ENCODE measurements around the gene CEACAM19.
A peak's percentile ranks its signal among the peaks of the same experiment; 100 is the strongest.

The CEACAM19 gene

GRCh38 chr19:44646049-44646416, 25.2 kb upstream of the CEACAM19 start:
- no peaks in the 10 kb centered on the region for H3K27me3 ChIP-seq (ENCODE audit: control insufficient read depth in 1 of 2, insufficient read depth in 2 of 2, low read length in 2 of 2)
- H3K27ac ChIP-seq (ENCODE audit: low read length): no peak overlapping the region
- H3K36me3 ChIP-seq (ENCODE audit: control insufficient read depth in 2 of 2, insufficient read depth in 2 of 2, low read length in 2 of 2): peaks cover 22 to 23% of the 10 kb centered on the region in 2 donors
- no peak overlapping the region for H3K9ac ChIP-seq (ENCODE audit: low read length in 2 of 2)
- no peaks in the 10 kb centered on the region for H3K9me3 ChIP-seq (ENCODE audit: control insufficient read depth in 2 of 2, low read length in 2 of 2)
- peaks cover 12% of the 10 kb centered on the region for H3K4me1 ChIP-seq (ENCODE audit: control insufficient read depth, insufficient read depth, low read length)
- H3K4me3 ChIP-seq (ENCODE audit: low read length in 2 of 2): no peak overlapping the region

- Histone ChIP-seq H3K9ac (ENCODE audit: low read length in 2 of 2) (no peak overlapping the region), H3K4me3 (ENCODE audit: low read length in 2 of 2) (no peak overlapping the region), H3K36me3 (ENCODE audit: control insufficient read depth in 2 of 2, insufficient read depth in 2 of 2, low read length in 2 of 2) (peaks cover 28 to 29% of the 10 kb centered on the region in 2 donors), H3K9me3 (ENCODE audit: control insufficient read depth in 2 of 2, low read length in 2 of 2) (no peaks in the 10 kb centered on the region), H3K4me1 (ENCODE audit: control insufficient read depth, insufficient read depth, low read length) (peaks cover 12% of the 10 kb centered on the region), H3K27ac (ENCODE audit: low read length) (no peak overlapping the region), H3K27me3 (ENCODE audit: control insufficient read depth in 1 of 2, insufficient read depth in 2 of 2, low read length in 2 of 2) (no peaks in the 10 kb centered on the region)
Observed at GRCh38 chr19:44647144-44647543, 24.1 kb upstream of the CEACAM19 start.

GRCh38 chr19:44648631-44649251, 22.5 kb upstream of the CEACAM19 start:
- Histone ChIP-seq H3K4me1 (ENCODE audit: control insufficient read depth, insufficient read depth, low read length) (peaks cover 9% of the 10 kb centered on the region), H3K4me3 (ENCODE audit: low read length in 2 of 2) (no peak overlapping the region), H3K27me3 (ENCODE audit: control insufficient read depth in 1 of 2, insufficient read depth in 2 of 2, low read length in 2 of 2) (no peaks in the 10 kb centered on the region), H3K36me3 (ENCODE audit: control insufficient read depth in 2 of 2, insufficient read depth in 2 of 2, low read length in 2 of 2) (peaks cover 36 to 40% of the 10 kb centered on the region in 2 donors), H3K27ac (ENCODE audit: low read length) (peak overlapping the region; percentile 11), H3K9me3 (ENCODE audit: control insufficient read depth in 2 of 2, low read length in 2 of 2) (no peaks in the 10 kb centered on the region), H3K9ac (ENCODE audit: low read length in 2 of 2) (no peak overlapping the region)

DNA sequence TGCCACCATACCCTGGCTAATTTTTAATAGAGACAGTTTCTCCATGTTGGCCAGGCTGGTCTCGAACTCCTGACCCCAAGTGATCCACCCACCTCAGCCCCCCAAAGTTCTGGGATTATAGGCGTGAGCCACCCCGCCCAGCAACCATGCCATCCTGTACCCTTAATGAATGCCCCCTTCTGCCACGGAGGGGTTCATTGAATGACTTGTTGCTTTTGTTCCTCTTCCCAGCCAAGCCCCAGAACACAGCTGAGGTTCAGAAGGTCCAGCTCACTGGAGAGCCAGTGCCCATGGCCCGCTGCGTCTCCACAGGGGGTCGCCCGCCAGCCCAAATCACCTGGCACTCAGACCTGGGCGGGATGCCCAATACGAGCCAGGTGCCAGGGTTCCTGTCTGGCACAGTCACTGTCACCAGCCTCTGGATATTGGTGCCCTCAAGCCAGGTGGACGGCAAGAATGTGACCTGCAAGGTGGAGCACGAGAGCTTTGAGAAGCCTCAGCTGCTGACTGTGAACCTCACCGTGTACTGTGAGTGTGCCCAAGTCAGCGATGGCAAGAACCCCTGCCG, 21.6 kb upstream of the CEACAM19 start:
- H3K27ac ChIP-seq (ENCODE audit: low read length): no peak overlapping the region
- H3K36me3 ChIP-seq (ENCODE audit: control insufficient read depth in 2 of 2, insufficient read depth in 2 of 2, low read length in 2 of 2): peaks cover 36 to 40% of the 10 kb centered on the region in 2 donors
- H3K27me3 ChIP-seq (ENCODE audit: control insufficient read depth in 1 of 2, insufficient read depth in 2 of 2, low read length in 2 of 2): no peaks in the 10 kb centered on the region
- H3K9me3 ChIP-seq (ENCODE audit: control insufficient read depth in 2 of 2, low read length in 2 of 2): no peaks in the 10 kb centered on the region
- H3K9ac ChIP-seq (ENCODE audit: low read length in 2 of 2): no peak overlapping the region
- peaks cover 9% of the 10 kb centered on the region for H3K4me1 ChIP-seq (ENCODE audit: control insufficient read depth, insufficient read depth, low read length)
- H3K4me3 ChIP-seq (ENCODE audit: low read length in 2 of 2): no peak overlapping the region

DNA sequence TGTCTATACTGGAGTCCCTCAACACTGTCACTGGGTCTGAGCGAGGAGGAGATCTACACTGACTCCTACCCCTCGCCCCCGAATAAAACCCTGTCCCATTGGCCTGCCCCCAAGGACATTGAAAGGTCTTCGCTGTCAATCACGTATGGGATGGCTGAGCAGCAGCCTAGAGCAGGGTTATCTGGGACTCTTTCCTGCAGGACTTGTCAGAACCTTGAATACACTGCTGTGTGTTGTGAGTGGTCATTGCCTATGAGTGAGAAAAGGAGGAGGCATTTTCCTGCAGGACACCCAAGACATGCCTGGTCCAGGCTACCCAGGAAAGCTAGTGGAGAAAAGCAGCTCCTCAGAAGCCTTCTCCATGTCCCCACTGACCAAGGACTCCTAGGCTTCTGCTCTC, 17.9 kb upstream of the CEACAM19 start:
- Histone ChIP-seq H3K4me1 (ENCODE audit: control insufficient read depth, insufficient read depth, low read length) (peaks cover 6% of the 10 kb centered on the region), H3K27me3 (ENCODE audit: control insufficient read depth in 1 of 2, insufficient read depth in 2 of 2, low read length in 2 of 2) (no peaks in the 10 kb centered on the region), H3K9ac (ENCODE audit: low read length in 2 of 2) (no peak overlapping the region), H3K27ac (ENCODE audit: low read length) (no peak overlapping the region), H3K36me3 (ENCODE audit: control insufficient read depth in 2 of 2, insufficient read depth in 2 of 2, low read length in 2 of 2) (peaks cover 42 to 43% of the 10 kb centered on the region in 2 donors), H3K4me3 (ENCODE audit: low read length in 2 of 2) (no peak overlapping the region), H3K9me3 (ENCODE audit: control insufficient read depth in 2 of 2, low read length in 2 of 2) (no peaks in the 10 kb centered on the region)

- no peaks in the 10 kb centered on the region for H3K4me1 ChIP-seq (ENCODE audit: control insufficient read depth, insufficient read depth, low read length)
- no peak overlapping the region for H3K27ac ChIP-seq (ENCODE audit: low read length)
- no peak overlapping the region for H3K9ac ChIP-seq (ENCODE audit: low read length in 2 of 2)
- H3K27me3 ChIP-seq (ENCODE audit: control insufficient read depth in 1 of 2, insufficient read depth in 2 of 2, low read length in 2 of 2): no peaks in the 10 kb centered on the region
- H3K4me3 ChIP-seq (ENCODE audit: low read length in 2 of 2): no peak overlapping the region
- H3K36me3 ChIP-seq (ENCODE audit: control insufficient read depth in 2 of 2, insufficient read depth in 2 of 2, low read length in 2 of 2): peaks cover 44 to 45% of the 10 kb centered on the region in 2 donors
- H3K9me3 ChIP-seq (ENCODE audit: control insufficient read depth in 2 of 2, low read length in 2 of 2): no peaks in the 10 kb centered on the region
Observed at GRCh38 chr19:44653977-44654774, 17.1 kb upstream of the CEACAM19 start.

GRCh38 chr19:44657211-44657921, 13.9 kb upstream of the CEACAM19 start:
- H3K36me3 ChIP-seq (ENCODE audit: control insufficient read depth in 2 of 2, insufficient read depth in 2 of 2, low read length in 2 of 2): peaks cover 40 to 48% of the 10 kb centered on the region in 2 donors
- no peak overlapping the region for H3K27ac ChIP-seq (ENCODE audit: low read length)

DNA sequence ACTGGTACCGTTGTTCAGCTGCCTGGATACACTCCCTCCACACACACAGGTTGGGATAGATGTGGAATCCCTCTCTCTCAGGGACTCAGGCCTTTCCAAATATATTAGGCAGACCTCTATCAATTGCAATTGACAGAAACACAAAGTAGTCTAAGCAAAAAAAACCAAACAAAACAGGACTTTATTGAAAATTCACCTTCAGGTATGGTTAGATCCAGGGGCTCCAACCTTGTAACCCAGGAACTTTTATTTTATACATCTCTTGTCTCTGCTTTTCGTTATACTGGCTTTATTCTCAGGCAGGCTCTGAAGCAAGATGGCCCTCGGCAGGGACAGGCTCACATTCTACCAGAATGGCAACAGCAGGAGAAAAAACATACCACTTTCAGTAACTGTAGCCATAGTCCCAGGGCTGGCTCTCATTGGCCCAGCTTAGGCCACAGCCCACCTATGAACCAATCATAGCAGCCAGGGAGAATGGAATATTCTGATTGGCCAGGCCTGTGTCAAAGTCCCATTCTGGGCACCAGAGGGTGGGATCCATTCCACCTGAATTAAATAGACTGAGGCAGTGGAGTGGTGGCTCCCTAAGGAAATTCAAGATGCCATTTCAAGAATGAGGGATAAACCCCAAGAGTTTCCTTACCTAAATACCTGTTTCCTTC, 13.1 kb upstream of the CEACAM19 start:
- no peak overlapping the region for H3K9ac ChIP-seq (ENCODE audit: low read length in 2 of 2)
- no peaks in the 10 kb centered on the region for H3K9me3 ChIP-seq (ENCODE audit: control insufficient read depth in 2 of 2, low read length in 2 of 2)
- H3K36me3 ChIP-seq (ENCODE audit: control insufficient read depth in 2 of 2, insufficient read depth in 2 of 2, low read length in 2 of 2): peaks cover 39 to 46% of the 10 kb centered on the region in 2 donors
- no peak overlapping the region for H3K27ac ChIP-seq (ENCODE audit: low read length)
- no peaks in the 10 kb centered on the region for H3K27me3 ChIP-seq (ENCODE audit: control insufficient read depth in 1 of 2, insufficient read depth in 2 of 2, low read length in 2 of 2)
- H3K4me3 ChIP-seq (ENCODE audit: low read length in 2 of 2): no peak overlapping the region
- no peaks in the 10 kb centered on the region for H3K4me1 ChIP-seq (ENCODE audit: control insufficient read depth, insufficient read depth, low read length)

More at GRCh38 chr19:44657211-44657921, 13.9 kb upstream of the CEACAM19 start:
- no peaks in the 10 kb centered on the region for H3K4me1 ChIP-seq (ENCODE audit: control insufficient read depth, insufficient read depth, low read length)
- H3K4me3 ChIP-seq (ENCODE audit: low read length in 2 of 2): no peak overlapping the region
- H3K9ac ChIP-seq (ENCODE audit: low read length in 2 of 2): no peak overlapping the region
- H3K9me3 ChIP-seq (ENCODE audit: control insufficient read depth in 2 of 2, low read length in 2 of 2): no peaks in the 10 kb centered on the region
- no peaks in the 10 kb centered on the region for H3K27me3 ChIP-seq (ENCODE audit: control insufficient read depth in 1 of 2, insufficient read depth in 2 of 2, low read length in 2 of 2)

DNA sequence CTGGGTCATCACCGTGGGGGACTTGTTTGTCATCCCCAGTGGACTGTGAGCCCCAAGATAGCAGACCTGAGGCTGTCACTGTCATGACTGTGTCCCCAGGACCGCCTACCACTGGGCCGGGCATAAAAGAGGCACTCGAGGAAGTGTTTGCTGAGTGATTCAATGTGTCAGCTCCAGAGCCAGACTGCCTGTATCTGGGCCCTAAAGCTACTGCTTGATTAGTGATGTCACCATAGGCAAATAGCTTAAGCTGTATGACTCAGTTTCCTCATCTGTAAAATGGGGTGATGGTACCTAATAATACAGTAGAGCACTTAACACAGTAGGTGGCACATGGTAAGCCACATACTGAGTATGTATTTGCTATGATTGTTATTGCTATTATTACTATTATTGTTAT, 11.2 kb upstream of the CEACAM19 start:
- Histone ChIP-seq H3K4me3 (ENCODE audit: low read length in 2 of 2) (no peak overlapping the region), H3K27ac (ENCODE audit: low read length) (no peak overlapping the region), H3K4me1 (ENCODE audit: control insufficient read depth, insufficient read depth, low read length) (no peaks in the 10 kb centered on the region), H3K9ac (ENCODE audit: low read length in 2 of 2) (no peak overlapping the region), H3K36me3 (ENCODE audit: control insufficient read depth in 2 of 2, insufficient read depth in 2 of 2, low read length in 2 of 2) (peaks cover 35 to 41% of the 10 kb centered on the region in 2 donors), H3K27me3 (ENCODE audit: control insufficient read depth in 1 of 2, insufficient read depth in 2 of 2, low read length in 2 of 2) (no peaks in the 10 kb centered on the region), H3K9me3 (ENCODE audit: control insufficient read depth in 2 of 2, low read length in 2 of 2) (no peaks in the 10 kb centered on the region)

GRCh38 chr19:44661205-44661604, 10.1 kb upstream of the CEACAM19 start:
- H3K36me3 ChIP-seq (ENCODE audit: control insufficient read depth in 2 of 2, insufficient read depth in 2 of 2, low read length in 2 of 2): peaks cover 31 to 38% of the 10 kb centered on the region in 2 donors
- no peak overlapping the region for H3K4me3 ChIP-seq (ENCODE audit: low read length in 2 of 2)
- no peaks in the 10 kb centered on the region for H3K27me3 ChIP-seq (ENCODE audit: control insufficient read depth in 1 of 2, insufficient read depth in 2 of 2, low read length in 2 of 2)
- H3K9ac ChIP-seq (ENCODE audit: low read length in 2 of 2): no peak overlapping the region
- H3K27ac ChIP-seq (ENCODE audit: low read length): no peak overlapping the region
- no peaks in the 10 kb centered on the region for H3K9me3 ChIP-seq (ENCODE audit: control insufficient read depth in 2 of 2, low read length in 2 of 2)
- no peaks in the 10 kb centered on the region for H3K4me1 ChIP-seq (ENCODE audit: control insufficient read depth, insufficient read depth, low read length)

Data from stomach smooth muscle (tissue), 2 donors.